Stimulated activated naive CD4-positive, alpha-beta T cell (primary cell): ENCODE data around the gene SYCP2.

ENCODE experiments used
- DNase-seq, 6 experiments: peaks; one replicate each; lab custom pipeline; 2025; lab: John Stamatoyannopoulos, UW

The SYCP2 gene

GRCh38 chr20:59940956-59941294, 7.5 kb upstream of the SYCP2 start:
- no peak for DNase-seq

GRCh38 chr20:59940129-59940955, 6.9 kb upstream of the SYCP2 start, which contains the start of the genes FAM217B and PPP1R3D:
Gene FAM217B, plus strand, starts transcription at chr20:59940389. Its CDS starts 3,555 bp downstream, at chr20:59943944.
Gene PPP1R3D, minus strand, starts transcription at chr20:59940305. Its CDS starts 374 bp downstream, at chr20:59939931.
- peak; percentile 74 to 86 (median 82) for DNase-seq

GRCh38 chr20:59939879-59940128, 6.4 kb upstream of the SYCP2 start:
- no peak for DNase-seq

- peak in 2 of 6 experiments; percentile 7 to 22 for DNase-seq
Measured at GRCh38 chr20:59939052-59939878, 5.8 kb upstream of the SYCP2 start.

GRCh38 chr20:59938696-59939051, 5.2 kb upstream of the SYCP2 start:
- DNase-seq: no peak

GRCh38 chr20:59938221-59938620, 4.8 kb upstream of the SYCP2 start:
- DNase-seq: no peak

GRCh38 chr20:59937150-59937549, 3.7 kb upstream of the SYCP2 start:
- no peak for DNase-seq

- DNase-seq: no peak
Measured at GRCh38 chr20:59936409-59936808, 3.0 kb upstream of the SYCP2 start.

GRCh38 chr20:59935457-59936185, 2.2 kb upstream of the SYCP2 start:
- no peak for DNase-seq

GRCh38 chr20:59933849-59934585, 580 bp upstream of the SYCP2 start:
- peak; percentile 43 to 84 (median 70) for DNase-seq

- no peak for DNase-seq
Measured at GRCh38 chr20:59932616-59933295, 681 bp downstream of the SYCP2 start.

- DNase-seq: no peak
Measured at GRCh38 chr20:59931511-59932312, 1.7 kb downstream of the SYCP2 start.

- DNase-seq: no peak
Measured at GRCh38 chr20:59925899-59926298, 7.5 kb downstream of the SYCP2 start.

- no peak for DNase-seq
Measured at GRCh38 chr20:59925359-59925758, 8.1 kb downstream of the SYCP2 start.

GRCh38 chr20:59923514-59923913, 9.9 kb downstream of the SYCP2 start:
- no peak for DNase-seq

GRCh38 chr20:59920944-59921343, 12.5 kb downstream of the SYCP2 start:
- no peak for DNase-seq

- DNase-seq: no peak
Measured at GRCh38 chr20:59912609-59913008, 20.8 kb downstream of the SYCP2 start.

- no peak for DNase-seq
Measured at GRCh38 chr20:59911041-59911440, 22.4 kb downstream of the SYCP2 start.

GRCh38 chr20:59908855-59909254, 24.6 kb downstream of the SYCP2 start:
- DNase-seq: no peak

- no peak for DNase-seq
Measured at GRCh38 chr20:59903621-59904020, 29.8 kb downstream of the SYCP2 start.

- DNase-seq: no peak
Measured at GRCh38 chr20:59902470-59902869, 31.0 kb downstream of the SYCP2 start.
